HS-27A (cell line): ENCODE data around the gene NPR3.

Source experiments
- DNase-seq: peaks from one replicate; pipeline ENCODE4 v3.0.0-alpha.2; 2012; ENCODE audit warnings: low read depth, missing footprints

Gene NPR3

DNA sequence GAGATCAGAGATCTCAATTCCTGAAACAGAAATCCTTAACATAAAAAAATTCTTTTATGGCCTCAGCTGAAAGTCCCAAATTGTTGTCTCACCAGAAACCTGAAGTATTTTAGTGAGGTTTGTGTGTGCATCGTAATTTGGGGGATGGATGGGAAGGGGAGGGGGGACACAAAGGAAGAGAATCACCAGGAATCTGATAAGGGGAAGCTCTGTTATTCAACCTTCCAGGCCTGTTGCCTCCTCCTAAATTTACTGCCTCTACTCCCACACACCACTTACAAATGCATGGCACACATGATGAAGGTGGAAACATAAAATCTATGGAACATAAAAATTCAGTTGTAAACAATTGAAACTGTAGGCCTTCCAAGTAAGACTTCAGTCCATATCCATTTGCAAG, 97.7 kb downstream of the NPR3 start:
- no peak for DNase-seq

DNA sequence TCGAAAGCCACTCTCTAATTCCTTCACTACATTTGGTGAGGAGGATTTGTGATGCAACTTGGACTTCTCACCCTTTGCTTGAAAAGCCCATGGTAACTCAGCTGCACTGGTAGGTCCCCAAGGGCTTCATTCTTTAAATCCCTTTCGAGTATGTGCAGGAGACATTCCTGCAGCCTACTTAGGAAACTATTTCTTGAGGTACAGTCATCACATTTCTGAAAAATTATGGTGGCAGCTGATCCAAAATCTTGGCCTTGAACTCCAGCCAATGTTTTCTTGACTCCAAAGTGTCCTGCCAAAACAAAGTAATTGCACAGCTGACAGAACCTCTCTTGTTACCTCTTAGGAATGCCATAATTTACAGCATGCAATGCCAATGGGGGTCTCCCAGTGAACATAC, 99.7 kb downstream of the NPR3 start:
- peak; percentile 92 for DNase-seq

DNA sequence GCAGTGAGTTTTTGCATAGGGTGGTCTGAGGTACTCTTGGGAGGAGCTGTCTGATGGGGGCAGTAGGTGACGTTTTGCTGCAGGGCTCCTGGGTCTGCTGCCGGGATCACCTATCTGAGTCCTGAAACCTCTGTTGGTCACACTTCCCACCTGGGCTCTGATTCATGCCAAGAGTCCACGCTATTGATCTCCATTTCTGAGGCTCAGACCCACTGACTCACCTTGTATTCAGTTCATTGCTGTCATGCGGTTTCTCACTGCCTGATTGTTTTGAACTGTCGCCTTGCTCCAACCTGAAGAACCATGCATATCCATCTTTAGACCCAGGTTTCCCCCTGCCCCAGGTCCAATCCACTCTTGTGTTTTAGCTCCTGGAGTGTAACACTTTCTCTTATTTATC, 101.3 kb downstream of the NPR3 start:
- DNase-seq, result no peak

DNA sequence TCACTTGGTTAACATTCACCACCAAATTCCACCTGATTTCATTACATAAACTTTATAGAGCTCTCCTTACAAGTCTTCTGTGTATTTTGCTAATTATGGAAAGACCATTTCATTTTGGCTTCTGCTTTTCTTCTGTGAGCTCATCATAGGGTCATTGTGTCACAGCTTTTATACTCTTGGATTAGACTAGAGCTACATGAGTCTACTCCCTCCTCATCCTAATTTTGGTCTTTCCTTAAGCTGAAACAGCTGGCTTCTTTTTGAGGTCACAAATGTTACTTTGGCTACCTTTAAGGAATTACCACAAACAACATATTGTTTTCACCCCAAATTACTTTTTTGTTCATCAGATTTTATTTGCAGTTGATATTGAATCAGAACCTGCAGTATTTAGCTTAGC, 103.0 kb downstream of the NPR3 start:
- no peak for DNase-seq

DNA sequence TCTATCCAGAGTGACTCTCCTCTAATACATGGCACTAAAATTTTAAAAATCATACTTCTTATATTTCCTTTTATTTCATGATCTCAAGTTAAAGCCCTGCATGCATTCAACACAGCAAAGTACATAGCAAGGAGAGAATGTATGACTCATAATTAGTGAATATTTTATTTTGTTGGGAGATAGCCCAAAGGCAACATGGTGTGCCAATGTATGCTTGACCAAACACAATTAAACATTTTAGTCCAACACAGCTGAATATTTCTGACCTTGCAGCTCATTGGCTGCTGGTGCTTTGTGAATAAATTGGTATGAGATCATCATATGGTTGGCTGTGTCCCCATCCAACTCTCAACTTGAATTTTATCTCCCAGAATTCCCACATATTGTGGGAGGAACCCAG, 103.5 kb downstream of the NPR3 start:
- DNase-seq, result peak; percentile 63

DNA sequence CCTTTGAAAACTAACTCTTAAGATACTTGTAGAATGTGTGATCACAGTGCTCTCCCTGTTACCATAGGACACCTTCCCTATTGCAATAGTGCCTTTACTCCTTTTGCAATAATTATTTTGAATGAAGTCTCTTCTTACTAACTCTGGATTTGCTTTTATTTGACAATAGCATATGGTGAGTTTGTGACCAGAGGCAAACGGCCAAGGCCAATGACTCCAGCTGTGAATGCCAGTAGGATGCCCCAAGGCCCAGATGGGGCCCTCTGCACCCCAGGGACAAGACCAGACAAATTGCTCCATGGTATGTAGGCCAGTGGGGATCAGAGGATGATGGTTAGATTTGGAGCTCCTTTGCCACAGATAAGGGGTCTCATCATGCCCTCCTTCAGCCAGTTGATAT, 116.9 kb downstream of the NPR3 start:
- DNase-seq, result no peak

DNA sequence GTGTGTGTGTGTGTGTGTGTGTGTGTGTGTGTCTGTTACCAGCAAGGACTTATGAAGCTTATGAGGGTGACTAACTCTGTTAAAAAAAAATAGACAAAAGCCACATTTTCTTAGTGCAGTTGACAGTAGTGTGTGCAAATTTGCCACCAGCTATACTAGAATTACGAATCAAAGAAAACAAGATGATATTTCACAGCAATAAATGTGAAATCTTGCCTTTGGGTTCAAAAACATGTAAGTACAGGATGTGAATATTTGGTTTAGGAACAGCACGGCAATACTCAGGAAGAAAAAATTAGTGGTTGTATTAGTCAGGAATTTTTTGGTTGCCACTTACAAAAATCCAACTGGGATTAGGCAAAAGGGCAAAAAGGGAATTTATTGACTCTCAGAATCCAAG, 117.4 kb downstream of the NPR3 start:
- DNase-seq, result no peak

DNA sequence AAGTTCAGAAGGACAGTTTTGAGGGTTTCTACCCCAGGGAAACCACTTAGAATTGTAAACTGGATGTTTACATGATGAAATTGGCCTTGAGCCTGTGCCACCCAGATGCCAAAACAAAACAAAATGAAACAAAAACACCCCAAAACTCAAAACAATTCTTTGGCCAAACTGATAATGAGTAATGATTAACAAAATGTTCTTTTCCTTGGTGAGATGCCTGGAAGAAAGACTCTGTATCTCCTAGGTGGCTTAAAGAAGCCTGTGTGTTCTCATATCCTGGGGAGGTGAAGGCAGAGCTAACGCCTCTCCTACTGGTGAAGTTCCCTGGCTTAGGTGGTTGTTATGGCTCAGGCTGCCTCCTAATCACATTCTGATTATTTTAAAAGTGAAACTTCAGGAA, 120.5 kb downstream of the NPR3 start:
- DNase-seq, result no peak

DNA sequence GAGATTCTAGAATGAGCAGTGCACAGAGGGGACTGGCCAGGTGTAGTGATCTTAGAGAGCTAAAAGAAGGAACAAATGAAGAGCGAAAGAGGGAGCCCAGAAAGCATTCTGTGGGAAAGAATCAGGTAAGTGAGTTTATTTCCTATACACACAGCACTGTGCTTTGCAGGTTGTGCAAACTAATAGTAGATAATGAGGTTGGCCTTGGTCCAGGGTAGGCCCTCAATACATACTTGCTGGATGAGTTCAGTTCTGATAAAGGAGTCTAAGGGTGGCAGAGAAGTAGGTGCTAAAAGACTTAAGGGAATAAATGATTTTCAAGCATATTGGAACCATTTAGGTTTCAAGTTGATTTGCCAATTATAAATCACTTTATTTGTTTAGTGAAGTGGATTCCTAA, 122.0 kb downstream of the NPR3 start:
- DNase-seq, result no peak

DNA sequence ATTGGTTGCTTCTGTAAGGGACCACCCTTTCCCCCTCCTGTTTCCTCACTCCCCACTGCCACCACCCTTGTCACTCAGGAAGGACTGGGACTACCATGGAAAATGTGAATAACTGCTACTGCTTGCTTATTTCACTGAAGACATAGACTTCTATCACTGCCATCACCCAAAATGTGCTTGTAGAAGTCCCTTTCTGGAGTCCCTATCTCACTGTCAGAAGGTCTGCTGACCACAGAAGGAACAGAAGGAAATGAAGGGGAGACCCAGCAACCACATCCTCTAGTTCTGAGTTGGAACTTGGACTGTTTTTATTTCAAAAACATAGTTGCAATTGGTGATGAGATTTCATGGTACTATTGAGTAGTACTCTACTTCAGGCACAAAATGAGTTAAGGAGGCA, 122.5 kb downstream of the NPR3 start:
- no peak for DNase-seq

DNA sequence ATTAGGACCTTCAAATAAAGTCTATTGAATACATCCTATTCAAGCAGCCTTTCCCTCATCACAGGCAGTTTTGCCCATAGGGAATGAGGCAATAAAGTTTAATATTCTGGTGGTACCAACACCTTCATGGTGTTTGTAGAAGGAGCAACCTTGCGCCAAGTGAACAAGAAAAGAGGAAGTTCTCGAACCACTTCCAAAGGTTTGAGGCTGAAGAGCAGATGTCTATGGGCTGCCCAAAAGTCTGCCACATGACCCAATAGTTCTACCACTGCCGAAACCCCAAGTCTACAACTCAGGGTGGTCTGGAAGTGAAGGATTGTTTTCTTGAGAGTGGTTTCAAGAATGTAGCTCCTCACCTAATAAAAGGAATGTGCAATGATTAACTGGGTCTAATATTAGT, 123.1 kb downstream of the NPR3 start:
- no peak for DNase-seq

DNA sequence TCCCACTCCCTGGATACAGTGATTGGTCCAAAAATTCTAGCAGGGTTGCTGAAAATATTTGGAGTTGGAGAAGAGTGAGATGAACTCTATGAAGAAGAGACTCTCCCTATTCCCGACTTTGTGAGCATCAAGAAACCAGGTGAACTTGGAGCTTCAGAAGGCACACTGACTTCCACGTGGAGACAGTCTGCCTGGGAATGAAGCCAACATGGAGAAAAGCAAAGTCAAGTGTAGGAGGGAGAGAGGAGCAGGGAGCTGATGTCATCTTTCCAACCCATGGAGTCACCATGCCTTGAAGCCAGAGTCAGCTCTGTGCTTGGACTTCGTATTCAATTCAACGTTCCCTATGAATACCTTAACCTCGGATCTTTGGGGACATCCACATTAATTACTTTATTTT, 125.1 kb downstream of the NPR3 start:
- no peak for DNase-seq

DNA sequence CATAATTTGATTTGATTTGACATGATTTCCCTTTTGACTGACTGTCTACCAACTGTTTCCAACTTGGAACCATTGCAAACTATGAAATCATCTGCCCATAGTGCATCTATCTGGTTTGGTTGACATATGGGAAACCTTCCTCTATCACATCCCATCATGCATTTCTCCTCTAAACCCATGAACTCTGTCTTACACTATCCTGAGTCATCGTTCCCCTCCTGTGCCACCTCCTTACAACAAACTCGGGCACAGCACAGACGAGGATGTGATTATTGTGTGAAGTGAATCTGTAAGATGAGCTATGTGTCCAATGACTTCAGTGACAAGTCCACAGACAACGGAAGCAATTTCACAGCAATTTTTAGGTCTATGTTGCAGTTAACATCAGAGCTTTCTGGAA, 126.1 kb downstream of the NPR3 start:
- no peak for DNase-seq

DNA sequence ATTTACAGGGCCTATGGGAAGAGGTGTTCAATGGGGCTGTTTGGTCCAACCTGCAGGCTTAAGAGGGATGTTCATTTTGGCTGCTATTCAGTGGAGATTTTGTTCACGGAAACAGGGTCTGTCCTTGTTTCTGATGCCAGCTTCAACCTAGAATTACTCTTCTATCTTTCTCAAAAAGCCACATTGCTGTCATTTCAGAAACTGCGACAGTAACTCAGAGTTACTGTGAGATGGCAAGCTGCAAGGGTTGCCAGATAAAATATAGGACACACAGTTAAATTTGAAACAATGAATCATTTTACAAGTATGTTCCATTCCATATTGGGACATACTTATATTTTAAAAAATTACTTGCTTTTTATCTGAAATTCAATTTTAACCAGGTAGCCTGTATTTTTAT, 128.0 kb downstream of the NPR3 start:
- no peak for DNase-seq

DNA sequence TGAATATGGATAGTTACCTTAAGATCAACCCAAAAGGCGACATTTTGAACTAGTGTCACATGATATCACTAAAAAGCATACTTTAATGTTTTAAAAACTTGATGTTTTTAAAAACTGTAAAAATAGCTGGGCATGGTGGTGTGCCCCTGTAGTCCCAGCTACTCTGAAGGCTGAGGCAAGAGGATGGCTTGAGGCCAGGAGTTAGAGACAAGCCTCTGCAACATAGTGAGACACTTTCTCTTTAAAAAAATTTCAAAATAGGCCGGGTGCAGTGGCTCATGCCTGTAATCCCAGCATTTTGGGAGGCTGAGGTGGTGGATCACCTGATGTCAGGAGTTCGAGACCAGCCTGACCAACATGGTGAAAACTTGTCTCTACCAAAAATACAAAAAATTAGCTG, 129.5 kb downstream of the NPR3 start:
- DNase-seq, result no peak
